Activated T-helper 1 cell treated with anti-CD3 and anti-CD28 coated beads, Interleukin-12 subunit alpha, Interleukin-12 subunit beta, Interleukin-2, Interleukin-4 antibody, amounts not matched to agents 30 ng/mL and 10 ng/mL and 1 ng/mL, durations not matched to agents 14 hours and 24 hours and 36 hours (primary cell): ENCODE measurements around the gene TRIM6. TPM values are rescaled to one million over a fixed set of nuclear protein-coding genes. Genes with fewer than 3 reads are reported as not detected.
A peak's percentile ranks its signal among the peaks of the same experiment; 100 is the strongest.

ENCODE experiments used
- DNase-seq: peaks from one replicate; pipeline ENCODE4 v3.0.0; 2021; ENCODE audit warnings: low spot score
- H3K27ac Mint-ChIP-seq: one replicate; pipeline ENCODE4 v1.8.0; 2021; ENCODE audit warnings: mild to moderate bottlenecking, mixed read lengths
- H3K27me3 Mint-ChIP-seq: one replicate; pipeline ENCODE4 v1.8.0; 2022; ENCODE audit warnings: mild to moderate bottlenecking, moderate library complexity, mixed read lengths; ENCODE audit not compliant: insufficient read depth
- H3K36me3 Mint-ChIP-seq: one replicate; pipeline ENCODE4 v1.8.0; 2021; ENCODE audit warnings: low read depth, mixed read lengths
- H3K4me1 Mint-ChIP-seq: one replicate; pipeline ENCODE4 v1.8.0; 2021; ENCODE audit warnings: low read depth, mixed read lengths
- H3K4me3 Mint-ChIP-seq: one replicate; pipeline ENCODE4 v1.8.0; 2021; ENCODE audit warnings: mild to moderate bottlenecking, moderate library complexity, mixed read lengths
- H3K9me3 Mint-ChIP-seq: one replicate; pipeline ENCODE4 v1.8.0; 2021; ENCODE audit warnings: mixed read lengths
- intact Hi-C: fragments of 100-400 bp; cut with micrococcal nuclease; formaldehyde crosslinking; loops from one replicate; pipeline ENCODE4 v1.15.1; 2024
- total RNA-seq: library from RNA; stranded (reverse); gene quantifications from 2 replicates; pipeline ENCODE4 v1.2.3, GENCODE V29; 2022

The TRIM6 gene
- total RNA-seq, 1 donor from 2014 or later: 0.34 TPM

GRCh38 chr11:5611627-5612026, 15.2 kb downstream of the TRIM6 start:
- Mint-ChIP-seq H3K27ac (no peak overlapping the region), H3K9me3 (no peaks in the 10 kb centered on the region), H3K4me3 (no peak overlapping the region), H3K36me3 (no peaks in the 10 kb centered on the region), H3K27me3 (peaks cover 8% of the 10 kb centered on the region), H3K4me1 (peaks cover 10% of the 10 kb centered on the region)
- DNase-seq: no peak
- intact Hi-C loops: no loop called here

DNA sequence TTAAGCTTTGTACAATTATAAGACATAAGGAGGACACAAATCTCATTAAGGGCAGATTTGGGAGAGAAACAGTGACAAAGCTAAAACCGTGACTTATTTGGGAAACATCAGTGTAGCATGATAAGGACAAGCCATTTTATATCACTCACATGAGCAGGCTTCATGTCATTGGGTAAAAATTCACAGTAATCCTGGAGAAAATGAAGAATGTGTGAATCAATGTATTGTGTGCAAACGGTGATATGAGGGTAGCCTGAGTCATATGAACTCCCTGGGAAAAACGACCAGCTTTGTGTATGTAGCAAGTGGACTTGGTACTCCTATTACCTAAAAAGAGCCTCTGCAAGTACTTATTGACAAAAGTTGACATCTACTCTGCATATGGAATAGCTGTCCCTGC, 22.4 kb downstream of the TRIM6 start:
- Mint-ChIP-seq H3K36me3 (peaks cover 1% of the 10 kb centered on the region), H3K27ac (no peak overlapping the region), H3K4me3 (no peak overlapping the region), H3K4me1 (peaks cover 6% of the 10 kb centered on the region), H3K27me3 (peaks cover 4% of the 10 kb centered on the region), H3K9me3 (no peaks in the 10 kb centered on the region)
- intact Hi-C loops: no loop called here
- DNase-seq: no peak

GRCh38 chr11:5620651-5621521, 24.4 kb downstream of the TRIM6 start:
- H3K9me3 Mint-ChIP-seq: no peaks in the 10 kb centered on the region
- no peak overlapping the region for H3K4me3 Mint-ChIP-seq
- no peak overlapping the region for H3K27ac Mint-ChIP-seq
- peaks cover 1% of the 10 kb centered on the region for H3K36me3 Mint-ChIP-seq
- intact Hi-C loops: no loop called here
- no peaks in the 10 kb centered on the region for H3K27me3 Mint-ChIP-seq
- DNase-seq: no peak
- H3K4me1 Mint-ChIP-seq: peaks cover 24% of the 10 kb centered on the region

- no peak for DNase-seq
- H3K9me3 Mint-ChIP-seq: no peaks in the 10 kb centered on the region
- H3K27ac Mint-ChIP-seq: no peak overlapping the region
- peaks cover 31% of the 10 kb centered on the region for H3K4me1 Mint-ChIP-seq
- intact Hi-C loops: no loop called here
- no peak overlapping the region for H3K4me3 Mint-ChIP-seq
- H3K36me3 Mint-ChIP-seq: peaks cover 1% of the 10 kb centered on the region
- H3K27me3 Mint-ChIP-seq: no peaks in the 10 kb centered on the region
Observed at GRCh38 chr11:5621580-5621979, 25.1 kb downstream of the TRIM6 start.

DNA sequence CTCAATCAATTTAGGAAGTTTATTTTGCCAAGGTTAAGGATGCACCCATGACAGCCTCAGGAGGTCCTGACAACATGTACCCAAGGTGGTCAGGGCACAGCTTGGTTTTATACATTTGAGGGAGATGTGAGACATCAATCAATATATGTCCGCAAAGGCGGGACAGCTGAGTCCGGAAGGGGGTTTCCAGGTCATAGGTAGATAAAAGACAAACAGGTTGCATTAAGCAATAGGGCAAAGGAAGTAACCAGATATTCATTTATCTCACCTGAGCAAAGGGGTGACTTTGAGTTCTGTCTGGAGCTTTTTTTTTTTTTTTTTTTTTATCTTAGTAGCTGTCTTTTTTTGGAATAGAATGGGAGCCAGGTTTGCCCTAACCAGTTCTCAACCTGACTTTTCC, 26.4 kb downstream of the TRIM6 start:
- Mint-ChIP-seq H3K4me3 (peak overlapping the region; percentile 54), H3K4me1 (peaks cover 43% of the 10 kb centered on the region), H3K27me3 (no peaks in the 10 kb centered on the region), H3K36me3 (peaks cover 10% of the 10 kb centered on the region), H3K27ac (no peak overlapping the region), H3K9me3 (no peaks in the 10 kb centered on the region)
- DNase-seq: no peak
- intact Hi-C loops: no loop called here

- Mint-ChIP-seq H3K27ac (peak within 1 kb of the TSS; percentile 79), H3K4me1 (peaks cover 47% of the 10 kb centered on the region), H3K36me3 (peaks cover 11% of the 10 kb centered on the region), H3K9me3 (peaks cover 7% of the 10 kb centered on the region), H3K27me3 (no peaks in the 10 kb centered on the region), H3K4me3 (peak within 1 kb of the TSS; percentile 91)
- intact Hi-C loops: loop anchor here (1.0 to 2.0 kb wide), 4 partner anchors 10 to 65 kb away; partner anchors contain the start of genes TRIM22 and TRIM5
- DNase-seq: peak; percentile 68
Observed at GRCh38 chr11:5624489-5625279, 28.2 kb downstream of the TRIM6 start, which contains the start of gene TRIM34. Gene TRIM34, plus strand, starts transcription at chr11:5625001. Its CDS starts 7,331 bp downstream, at chr11:5632332.

- H3K9me3 Mint-ChIP-seq: peaks cover 9% of the 10 kb centered on the region
Observed at GRCh38 chr11:5625281-5625680, 28.8 kb downstream of the TRIM6 start.

DNA sequence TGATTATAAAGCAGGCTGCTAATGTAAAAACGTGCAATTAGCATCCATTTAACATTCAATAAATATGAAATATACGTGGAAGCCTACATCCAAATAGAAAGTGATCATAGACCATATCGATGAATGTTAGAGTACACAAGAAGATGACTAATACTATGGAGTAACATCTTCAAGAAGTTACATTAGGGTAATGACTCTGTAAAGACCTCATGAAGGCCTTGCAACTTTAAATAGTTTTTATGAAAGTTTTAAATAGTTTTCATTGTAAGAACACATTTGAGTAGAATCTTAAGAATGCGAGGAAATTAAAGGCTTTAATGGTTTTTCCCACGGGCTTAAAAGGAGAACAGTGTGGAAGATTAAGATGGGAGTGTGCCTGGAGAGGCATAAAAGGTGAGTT, 29.8 kb downstream of the TRIM6 start:
- Mint-ChIP-seq H3K36me3 (peaks cover 13% of the 10 kb centered on the region), H3K27ac (peak overlapping the region; percentile 62), H3K27me3 (no peaks in the 10 kb centered on the region), H3K4me1 (peaks cover 59% of the 10 kb centered on the region), H3K4me3 (peak overlapping the region; percentile 91), H3K9me3 (peaks cover 16% of the 10 kb centered on the region)
- intact Hi-C loops: no loop called here
- no peak for DNase-seq

More at GRCh38 chr11:5625281-5625680, 28.8 kb downstream of the TRIM6 start:
- Mint-ChIP-seq H3K27me3 (no peaks in the 10 kb centered on the region), H3K27ac (peak overlapping the region; percentile 62), H3K4me1 (peaks cover 50% of the 10 kb centered on the region), H3K36me3 (peaks cover 13% of the 10 kb centered on the region), H3K4me3 (peak overlapping the region; percentile 91)
- no peak for DNase-seq
- intact Hi-C loops: loop anchor here (1.0 to 2.0 kb wide), 2 partner anchors 9 to 18 kb away; no protein-coding TSS in a partner anchor

DNA sequence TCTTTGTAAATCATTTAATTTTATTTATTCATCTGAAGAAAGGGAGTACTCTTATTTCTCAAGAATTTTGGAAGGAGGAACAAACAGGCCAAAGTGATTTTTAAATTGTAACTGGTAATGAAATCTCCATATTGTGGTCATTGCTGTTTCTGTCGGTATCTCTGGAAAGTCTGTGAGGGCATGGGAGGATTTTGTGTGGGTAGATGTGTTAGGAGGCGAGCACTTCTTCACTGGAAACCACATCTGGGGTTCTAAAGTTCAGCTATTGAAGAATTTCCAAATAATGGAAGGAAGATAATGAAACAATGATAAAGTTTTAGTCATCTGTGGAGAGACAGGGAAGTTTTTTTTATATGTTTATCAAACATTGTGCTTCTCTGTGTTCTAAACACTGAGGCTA, 35.0 kb downstream of the TRIM6 start:
- DNase-seq: no peak
- intact Hi-C loops: no loop called here
- Mint-ChIP-seq H3K36me3 (peaks cover 34% of the 10 kb centered on the region), H3K4me3 (no peak overlapping the region), H3K27me3 (no peaks in the 10 kb centered on the region), H3K27ac (peak overlapping the region; percentile 45), H3K9me3 (peaks cover 16% of the 10 kb centered on the region), H3K4me1 (peaks cover 44% of the 10 kb centered on the region)

GRCh38 chr11:5631969-5632635, 35.7 kb downstream of the TRIM6 start:
- Mint-ChIP-seq H3K36me3 (peaks cover 32% of the 10 kb centered on the region), H3K4me1 (peaks cover 37% of the 10 kb centered on the region), H3K27ac (peak overlapping the region; percentile 64), H3K27me3 (no peaks in the 10 kb centered on the region), H3K4me3 (no peak overlapping the region), H3K9me3 (peaks cover 16% of the 10 kb centered on the region)
- intact Hi-C loops: no loop called here
- DNase-seq: no peak

DNA sequence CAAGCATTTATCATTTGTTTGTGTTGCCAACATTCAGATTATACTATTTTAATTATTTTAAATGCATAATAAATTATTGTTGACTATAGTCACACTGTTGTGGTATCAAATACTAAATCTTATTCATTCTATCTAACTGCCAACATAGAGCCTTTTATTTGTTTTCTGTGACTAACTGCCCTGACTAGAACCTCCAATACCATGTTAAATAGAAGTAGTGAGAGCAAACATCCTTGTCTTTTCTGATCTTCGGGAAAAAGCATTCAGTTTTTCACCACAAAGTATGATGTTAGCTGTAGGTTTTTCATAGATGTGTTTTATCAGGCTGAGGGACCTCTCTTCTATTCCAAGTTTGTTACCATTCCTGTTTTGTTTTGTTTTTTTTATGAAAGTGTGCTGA, 43.5 kb downstream of the TRIM6 start:
- Mint-ChIP-seq H3K27ac (no peak overlapping the region), H3K4me1 (peaks cover 9% of the 10 kb centered on the region), H3K27me3 (no peaks in the 10 kb centered on the region), H3K4me3 (no peak overlapping the region), H3K36me3 (peaks cover 35% of the 10 kb centered on the region), H3K9me3 (no peaks in the 10 kb centered on the region)
- intact Hi-C loops: loop anchor here (5.0 kb wide), 1 partner anchor 47 kb away; the partner anchor contains the start of genes TRIM22 and TRIM5
- no peak for DNase-seq

GRCh38 chr11:5643585-5643984, 47.1 kb downstream of the TRIM6 start:
- H3K4me3 Mint-ChIP-seq: no peak overlapping the region
- no peaks in the 10 kb centered on the region for H3K9me3 Mint-ChIP-seq
- intact Hi-C loops: loop anchor here (2.0 to 5.0 kb wide), 2 partner anchors 19 to 44 kb away; partner anchors contain the start of genes TRIM22, TRIM34 and TRIM5

More at GRCh38 chr11:5643585-5643984, 47.1 kb downstream of the TRIM6 start:
- H3K27me3 Mint-ChIP-seq: no peaks in the 10 kb centered on the region
- DNase-seq: no peak
- H3K4me1 Mint-ChIP-seq: peaks cover 9% of the 10 kb centered on the region
- peaks cover 20% of the 10 kb centered on the region for H3K36me3 Mint-ChIP-seq
- H3K27ac Mint-ChIP-seq: no peak overlapping the region
